Muscle layer of duodenum (tissue), 2 donors: ENCODE results near the gene PATE4.
"Not testable (repeated sequence)": the region's sequence is repeated elsewhere in the genome, so short reads cannot be mapped to it uniquely, and the experiment has no call there.

Source experiments
- H3K27ac ChIP-seq: one replicate; pipeline ENCODE4 v1.7.0; 2013; ENCODE audit warnings: mild to moderate bottlenecking, low read length
- H3K27me3 ChIP-seq: one replicate; pipeline ENCODE4 v1.7.0; 2013; ENCODE audit warnings: low read depth, mild to moderate bottlenecking, control low read depth, low read length
- H3K36me3 ChIP-seq, 2 donors: one replicate each; pipeline ENCODE4 v1.7.0; 2013; ENCODE audit warnings: low read length in 2 of 2, control low read depth in 1 of 2, mild to moderate bottlenecking in 1 of 2; ENCODE audit not compliant: insufficient read depth in 2 of 2, control insufficient read depth in 1 of 2
- H3K4me1 ChIP-seq, 2 donors: one replicate each; pipeline ENCODE4 v1.7.0; 2013; ENCODE audit warnings: low read length in 2 of 2, mild to moderate bottlenecking in 2 of 2, control low read depth in 1 of 2, moderate library complexity in 1 of 2; ENCODE audit not compliant: insufficient read depth in 2 of 2, control insufficient read depth in 1 of 2
- H3K4me3 ChIP-seq, 2 donors: one replicate each; pipeline ENCODE4 v1.7.0; 2013; ENCODE audit warnings: low read length in 2 of 2, low read depth in 1 of 2, mild to moderate bottlenecking in 1 of 2
- H3K9me3 ChIP-seq, 2 donors: one replicate each; pipeline ENCODE4 v1.7.0; 2013; ENCODE audit warnings: low read length in 2 of 2, control low read depth in 1 of 2, mild to moderate bottlenecking in 1 of 2; ENCODE audit not compliant: control insufficient read depth in 1 of 2
- donor health status: healthy.

Gene PATE4

DNA sequence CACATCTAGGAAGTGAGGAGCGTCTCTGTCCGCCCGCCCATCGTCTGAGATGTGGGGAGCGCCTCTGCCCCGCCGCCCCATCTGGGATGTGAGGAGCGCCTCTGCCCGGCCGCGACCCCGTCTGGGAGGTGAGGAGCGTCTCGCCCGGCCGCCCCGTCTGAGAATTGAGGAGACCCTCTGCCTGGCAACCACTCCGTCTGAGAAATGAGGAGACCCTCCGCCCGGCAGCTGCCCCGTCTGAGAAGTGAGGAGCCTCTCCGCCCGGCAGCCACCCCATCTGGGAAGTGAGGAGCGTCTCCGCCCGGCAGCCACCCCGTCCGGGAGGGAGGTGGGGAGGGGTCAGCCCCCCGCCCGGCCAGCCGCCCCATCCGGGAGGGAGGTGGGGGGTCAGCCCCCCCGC is 29.7 kb downstream of the PATE4 start:
- not testable (repeated sequence) for H3K4me3 ChIP-seq, H3K27me3 ChIP-seq, H3K9me3 ChIP-seq, H3K4me1 ChIP-seq, H3K27ac ChIP-seq, H3K36me3 ChIP-seq

DNA sequence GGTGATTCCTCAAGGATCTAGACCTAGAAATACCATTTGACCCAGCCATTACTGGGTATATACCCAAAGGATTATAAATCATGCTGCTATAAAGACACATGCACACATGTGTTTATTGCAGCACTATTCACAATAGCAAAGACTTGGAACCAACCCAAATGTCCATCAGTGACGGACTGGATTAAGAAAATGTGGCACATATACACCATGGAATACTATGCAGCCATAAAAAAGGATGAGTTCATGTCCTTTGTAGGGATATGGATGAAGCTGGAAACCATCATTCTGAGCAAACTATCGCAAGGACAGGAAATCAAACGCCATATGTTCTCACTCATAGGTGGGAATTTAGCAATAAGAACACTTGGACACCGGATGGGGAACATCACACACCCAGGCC is 32.2 kb downstream of the PATE4 start:
- not testable (repeated sequence) for H3K27me3 ChIP-seq, H3K36me3 ChIP-seq, H3K4me1 ChIP-seq, H3K9me3 ChIP-seq, H3K4me3 ChIP-seq, H3K27ac ChIP-seq

DNA sequence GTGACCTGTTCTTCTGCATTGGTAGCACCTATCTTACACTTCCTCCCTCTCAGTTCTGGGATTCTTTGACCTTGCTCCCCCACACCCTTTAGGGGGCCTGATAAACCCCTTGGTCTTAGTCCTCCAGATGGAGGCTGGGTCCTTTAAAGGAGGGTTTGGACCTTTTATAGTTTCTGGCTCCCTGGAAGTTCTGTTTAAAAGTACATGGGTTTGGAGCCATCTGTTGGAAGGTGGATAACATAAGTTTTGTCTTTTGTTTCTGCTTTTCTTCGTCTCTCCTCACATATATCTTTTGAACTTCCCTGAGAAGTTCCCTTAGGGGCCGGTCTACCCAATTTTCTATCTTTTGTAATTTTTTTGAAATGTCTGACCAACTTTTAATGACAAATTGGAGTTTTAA is 36.4 kb downstream of the PATE4 start:
- Histone ChIP-seq H3K27ac (no peak overlapping the region), H3K4me1 (no peaks in the 10 kb centered on the region), H3K36me3 (no peaks in the 10 kb centered on the region), H3K4me3 (no peak overlapping the region), H3K27me3 (no peaks in the 10 kb centered on the region), H3K9me3 (no peaks in the 10 kb centered on the region)

DNA sequence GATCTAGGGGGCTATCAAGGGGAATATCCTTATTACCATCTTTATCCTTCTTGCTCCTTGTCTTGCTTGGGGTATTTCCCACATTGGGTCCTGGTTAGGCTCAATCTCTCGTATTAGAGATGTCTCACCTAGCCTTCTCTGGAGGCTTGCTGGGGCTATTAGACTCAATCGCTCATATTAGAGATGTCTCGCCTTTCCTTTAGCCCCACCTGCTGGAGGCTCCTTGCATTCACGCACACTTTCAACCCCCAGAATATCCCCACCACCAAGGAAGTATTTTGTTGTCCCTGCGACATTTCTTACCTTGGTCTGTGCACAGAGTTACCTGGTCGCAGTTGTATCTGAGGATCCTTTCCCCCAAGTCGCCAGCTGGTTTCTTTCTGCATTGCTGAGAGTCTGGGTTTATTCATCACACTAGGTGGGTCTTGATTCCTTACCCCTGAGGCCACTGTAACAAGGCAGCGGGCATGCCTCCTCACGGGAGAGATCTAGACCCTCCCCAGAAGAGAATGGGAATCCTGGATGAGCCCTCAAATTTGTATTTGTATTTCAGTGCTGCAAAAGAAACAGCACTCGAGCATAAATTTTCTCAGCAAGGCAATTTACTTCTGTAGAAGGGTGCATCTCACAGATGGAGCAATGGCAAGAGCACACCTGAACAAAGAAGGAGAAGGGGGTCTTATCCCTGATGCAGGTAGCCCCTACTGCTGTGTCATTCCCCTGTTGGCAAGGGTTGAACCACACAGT is 38.4 kb downstream of the PATE4 start:
- H3K4me1 ChIP-seq: no peaks in the 10 kb centered on the region

DNA sequence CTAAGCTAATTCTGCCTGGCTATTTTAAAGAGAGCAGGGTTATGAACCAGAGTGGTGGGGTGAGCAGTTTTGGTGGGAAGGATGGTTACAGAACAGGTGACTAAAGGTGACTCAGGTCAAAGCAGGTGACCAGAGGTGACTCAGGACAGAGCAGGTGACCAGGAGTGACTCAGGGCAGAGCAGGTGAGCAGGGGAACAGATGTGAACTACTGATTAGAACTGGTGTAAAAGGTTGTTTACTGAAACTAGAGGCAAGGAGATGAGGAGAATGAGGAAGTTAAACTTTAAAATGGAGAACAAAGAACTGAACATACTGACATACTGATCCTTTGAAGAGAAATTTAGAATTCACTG is 39.0 kb downstream of the PATE4 start:
- H3K36me3 ChIP-seq: no peaks in the 10 kb centered on the region
- H3K4me1 ChIP-seq: no peaks in the 10 kb centered on the region
- no peaks in the 10 kb centered on the region for H3K9me3 ChIP-seq
- no peaks in the 10 kb centered on the region for H3K27me3 ChIP-seq
- no peak overlapping the region for H3K27ac ChIP-seq
- H3K4me3 ChIP-seq: no peak overlapping the region

More for the DNA sequence above, 38.4 kb downstream of the PATE4 start:
- no peak overlapping the region for H3K27ac ChIP-seq
- no peaks in the 10 kb centered on the region for H3K9me3 ChIP-seq
- H3K4me3 ChIP-seq: no peak overlapping the region
- no peaks in the 10 kb centered on the region for H3K27me3 ChIP-seq
- no peaks in the 10 kb centered on the region for H3K36me3 ChIP-seq

DNA sequence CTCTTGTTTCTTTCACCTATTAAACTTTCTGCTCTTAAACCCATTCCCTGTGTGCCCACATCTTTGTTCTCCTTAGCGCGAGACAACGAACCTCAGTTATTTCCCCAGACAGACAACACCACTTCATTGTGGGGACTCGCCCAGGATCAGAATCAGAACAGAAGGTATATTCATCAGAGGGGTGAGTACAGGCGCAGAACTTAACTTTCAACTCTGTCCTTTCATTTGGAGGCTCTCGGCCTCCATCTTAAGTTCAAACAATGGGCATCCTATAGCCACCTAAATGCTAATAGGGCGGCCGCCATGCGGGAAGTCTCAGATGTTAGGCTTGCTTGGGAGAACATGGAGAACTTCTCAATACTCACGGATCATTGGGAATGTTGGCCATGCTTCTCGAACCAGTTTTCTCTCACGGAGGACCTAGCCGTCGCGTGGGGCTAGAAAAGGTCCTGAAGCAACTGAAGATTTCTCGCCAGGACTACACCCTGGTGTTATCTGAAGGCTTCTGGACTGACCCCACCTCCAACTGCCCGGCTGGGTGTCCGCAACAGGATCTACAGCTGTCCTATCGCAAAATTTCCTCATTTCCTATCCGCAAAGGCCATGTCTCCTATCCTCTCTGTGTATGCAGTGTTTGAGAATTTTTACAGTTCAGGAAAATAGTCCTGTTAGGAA is 40.9 kb downstream of the PATE4 start:
- peak overlapping the region in 1 of 2 donors; percentile 26 for H3K4me3 ChIP-seq
- no peaks in the 10 kb centered on the region for H3K4me1 ChIP-seq
- no peaks in the 10 kb centered on the region for H3K36me3 ChIP-seq
- H3K9me3 ChIP-seq: no peaks in the 10 kb centered on the region
- H3K27ac ChIP-seq: no peak overlapping the region
- H3K27me3 ChIP-seq: no peaks in the 10 kb centered on the region

DNA sequence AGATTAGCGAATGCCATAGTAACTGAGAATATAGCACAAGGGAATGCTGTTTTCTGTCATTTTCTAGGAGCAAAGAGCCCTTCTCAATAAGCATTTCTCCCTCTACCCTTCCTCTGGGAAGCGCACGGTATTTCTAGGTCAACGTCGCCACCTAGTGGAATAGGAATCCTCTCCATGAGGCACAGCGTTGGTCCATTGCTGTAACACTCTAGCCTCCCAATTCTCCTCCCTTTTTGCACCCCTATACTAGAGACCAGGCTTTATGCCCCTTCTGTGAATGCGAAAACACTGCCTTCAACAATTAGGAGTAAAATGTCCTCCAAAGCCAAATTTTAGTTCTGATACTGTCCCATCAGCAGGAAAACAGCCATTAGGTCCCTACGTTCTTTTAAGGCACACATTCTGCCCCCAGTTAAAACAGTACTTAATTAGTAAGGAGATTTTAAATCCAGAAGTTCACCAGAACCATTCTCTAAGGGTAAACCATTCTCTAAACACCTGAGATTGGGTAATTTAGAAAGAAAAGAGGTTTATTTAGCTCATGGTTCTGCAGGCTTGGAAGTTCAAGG is 41.5 kb downstream of the PATE4 start:
- H3K36me3 ChIP-seq: no peaks in the 10 kb centered on the region
- no peaks in the 10 kb centered on the region for H3K4me1 ChIP-seq
- H3K27me3 ChIP-seq: no peaks in the 10 kb centered on the region
- no peaks in the 10 kb centered on the region for H3K9me3 ChIP-seq
- H3K4me3 ChIP-seq: peak overlapping the region in 1 of 2 donors; percentile 26
- H3K27ac ChIP-seq: no peak overlapping the region

DNA sequence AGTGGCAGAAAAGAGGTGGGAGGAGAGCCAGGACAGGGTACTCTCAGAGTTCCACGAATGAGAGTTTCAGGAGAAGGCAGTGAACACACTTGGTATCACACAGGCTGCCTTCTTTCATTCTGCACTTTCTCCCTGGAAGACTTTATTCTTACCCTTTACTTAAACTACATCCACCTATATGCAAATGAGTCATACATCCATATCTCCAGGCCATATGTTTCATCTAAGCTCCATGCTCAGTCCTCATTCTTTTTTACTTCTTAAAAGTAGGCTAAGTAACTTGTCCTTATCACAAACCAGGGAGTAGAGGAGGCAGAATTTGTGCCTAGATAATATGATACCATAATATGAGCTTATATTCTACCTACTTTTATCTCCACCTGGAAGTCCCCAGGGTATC is 48.2 kb downstream of the PATE4 start:
- H3K4me1 ChIP-seq: peaks cover 0 to under 1% of the 10 kb centered on the region in 2 donors

DNA sequence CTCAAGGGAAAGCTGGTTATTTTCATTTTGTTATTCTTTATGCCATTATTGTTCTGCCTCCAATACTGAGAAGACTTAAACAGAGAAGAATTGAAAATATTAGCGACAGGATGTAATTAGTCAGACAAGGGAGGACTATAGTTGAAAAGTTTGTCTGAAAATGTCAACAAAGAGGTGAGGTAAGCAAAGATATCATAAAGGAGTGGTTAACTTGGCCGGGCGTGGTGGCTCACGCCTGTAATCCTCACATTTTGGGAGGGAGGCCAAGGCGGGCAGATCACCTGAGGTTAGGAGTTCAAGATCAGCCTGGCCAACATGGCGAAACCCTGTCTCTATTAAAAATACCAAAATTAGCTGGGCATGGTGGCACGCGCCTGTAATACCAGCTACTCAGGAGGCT is 50.3 kb downstream of the PATE4 start:
- H3K27ac ChIP-seq: no peak overlapping the region
- H3K27me3 ChIP-seq: no peaks in the 10 kb centered on the region
- peaks cover 0 to 10% of the 10 kb centered on the region in 2 donors for H3K4me1 ChIP-seq
- no peak overlapping the region for H3K4me3 ChIP-seq
- no peaks in the 10 kb centered on the region for H3K9me3 ChIP-seq
- H3K36me3 ChIP-seq: peaks cover 0 to 4% of the 10 kb centered on the region in 2 donors

More for the DNA sequence above, 48.2 kb downstream of the PATE4 start:
- no peaks in the 10 kb centered on the region for H3K9me3 ChIP-seq
- no peak overlapping the region for H3K4me3 ChIP-seq
- H3K27ac ChIP-seq: no peak overlapping the region
- no peaks in the 10 kb centered on the region for H3K27me3 ChIP-seq
- no peaks in the 10 kb centered on the region for H3K36me3 ChIP-seq

DNA sequence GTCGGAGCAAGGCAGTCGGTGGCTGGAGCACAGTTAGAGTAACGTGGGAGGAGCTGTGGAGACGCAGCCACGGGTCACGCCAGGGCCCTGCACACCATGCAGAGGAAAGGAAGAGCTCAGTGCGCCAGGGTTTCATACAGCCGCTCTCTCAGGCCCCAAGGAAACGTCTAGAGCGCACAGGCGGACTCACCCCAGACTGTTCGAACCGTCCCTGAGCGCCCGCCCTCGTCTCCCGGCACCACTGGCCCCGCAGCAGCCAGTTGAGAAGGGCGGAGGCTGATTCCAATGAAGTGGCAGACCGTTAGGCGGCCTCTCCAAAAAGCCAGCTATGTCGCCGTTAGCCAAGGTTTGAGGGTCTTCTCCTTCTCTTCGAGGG is 53.9 kb downstream of the PATE4 start:
- H3K9me3 ChIP-seq: no peaks in the 10 kb centered on the region
- no peak overlapping the region for H3K27ac ChIP-seq
- H3K27me3 ChIP-seq: no peaks in the 10 kb centered on the region
- peaks cover 0 to 13% of the 10 kb centered on the region in 2 donors for H3K4me1 ChIP-seq
- peak overlapping the region; percentile 83 to 97 for H3K4me3 ChIP-seq
- H3K36me3 ChIP-seq: peaks cover 0 to 4% of the 10 kb centered on the region in 2 donors

DNA sequence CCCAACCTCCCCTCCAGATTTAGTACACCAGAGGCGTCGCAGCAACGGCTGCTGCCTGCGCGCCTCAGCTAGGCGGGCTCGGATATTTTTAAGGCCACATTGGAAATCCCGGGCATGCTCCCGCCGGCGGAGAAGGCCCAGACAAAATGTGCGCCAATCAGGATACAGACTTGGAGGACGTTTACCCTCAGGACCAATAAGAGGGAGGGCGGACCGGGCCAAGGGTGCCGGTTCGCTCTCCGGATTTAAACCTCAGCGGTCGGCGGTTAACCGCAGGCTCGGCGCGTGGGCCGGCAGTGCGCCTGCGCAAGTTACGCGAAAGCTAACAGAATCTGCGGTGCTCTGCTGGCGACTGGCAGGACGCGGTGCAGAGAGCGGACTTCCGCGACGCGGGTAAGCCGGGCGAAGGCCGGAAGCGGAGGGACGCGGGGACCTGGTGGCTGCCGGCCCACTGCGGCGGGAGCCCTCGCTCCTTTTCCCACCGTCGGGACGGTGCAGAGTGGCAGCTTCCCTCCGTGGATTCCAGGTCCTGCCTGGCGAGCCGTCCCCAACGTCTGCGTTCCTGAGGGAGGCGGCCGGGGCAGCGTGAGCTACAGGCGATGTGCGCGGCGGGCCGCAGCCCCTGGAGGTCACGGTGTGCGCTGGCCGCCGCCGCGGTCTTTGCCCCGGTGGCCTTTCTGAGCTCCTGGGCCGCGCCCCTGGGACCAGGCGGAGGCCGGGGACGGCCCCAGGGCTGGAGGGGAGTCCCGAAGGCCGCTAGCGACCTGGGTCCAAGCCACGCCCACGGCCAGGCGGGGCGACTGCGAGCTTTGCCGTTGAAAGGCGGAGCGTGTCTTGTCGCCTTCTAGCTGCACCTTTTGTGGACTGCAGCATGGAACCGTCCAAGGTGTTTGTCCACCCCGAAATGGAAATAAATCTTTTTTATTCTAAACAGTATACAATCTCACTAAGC is 54.5 kb downstream of the PATE4 start, which contains the start of gene HYLS1:
Gene HYLS1 (plus strand): TSS at position 296 of the 952 bp plus-strand sequence. CDS start 11,701 bp downstream, outside the sequence.
- peak within 1 kb of the TSS; percentile 83 to 97 for H3K4me3 ChIP-seq
- H3K27ac ChIP-seq: peak within 1 kb of the TSS; percentile 60
- H3K36me3 ChIP-seq: peaks cover 2 to 10% of the 10 kb centered on the region in 2 donors
- no peaks in the 10 kb centered on the region for H3K9me3 ChIP-seq
- no peaks in the 10 kb centered on the region for H3K27me3 ChIP-seq
- peaks cover 0 to 13% of the 10 kb centered on the region in 2 donors for H3K4me1 ChIP-seq
